ENCODE data around the gene NOD2.

NOD2 gene

DNA sequence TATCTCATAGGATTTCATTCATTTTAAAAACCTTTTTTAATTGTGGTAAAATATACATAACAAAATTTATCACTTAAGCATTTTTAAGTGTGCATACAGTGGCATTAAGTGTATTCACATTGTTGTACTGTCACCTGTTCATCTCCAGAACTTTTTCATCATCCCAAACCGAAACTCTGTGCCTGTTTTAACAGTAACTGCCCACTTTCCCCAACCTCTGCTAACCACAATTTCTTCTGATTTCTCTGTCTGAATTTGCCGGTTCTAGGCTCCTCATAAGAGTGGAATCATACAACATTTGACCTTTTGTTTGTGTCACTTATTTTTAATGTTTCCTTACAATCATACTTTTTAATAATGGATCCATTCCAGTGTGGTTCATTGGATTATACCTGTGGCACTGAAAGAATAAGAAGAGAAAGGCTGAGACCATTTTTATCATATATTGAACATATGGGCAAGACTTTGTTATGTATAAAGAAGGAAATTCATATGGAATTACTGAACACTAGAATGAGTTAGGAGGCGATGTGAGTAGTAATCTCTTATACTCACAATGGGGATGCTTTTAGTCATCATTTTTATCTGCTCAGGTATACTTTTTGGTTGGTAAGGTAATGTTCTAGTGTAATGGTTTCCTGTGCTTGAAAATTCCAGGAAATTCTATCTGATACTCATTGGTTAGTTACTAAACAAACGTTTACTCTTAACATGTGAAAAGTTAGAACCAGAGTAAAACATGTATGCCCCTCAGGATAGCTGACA is 59.2 kb downstream of the NOD2 start:
- in situ Hi-C loops (cut with MboI; ENCODE audit: low pct_unique_long_range_greater_than_20kb, low sequenced_read_pairs): no loop called here
- no peak for DNase-seq

DNA sequence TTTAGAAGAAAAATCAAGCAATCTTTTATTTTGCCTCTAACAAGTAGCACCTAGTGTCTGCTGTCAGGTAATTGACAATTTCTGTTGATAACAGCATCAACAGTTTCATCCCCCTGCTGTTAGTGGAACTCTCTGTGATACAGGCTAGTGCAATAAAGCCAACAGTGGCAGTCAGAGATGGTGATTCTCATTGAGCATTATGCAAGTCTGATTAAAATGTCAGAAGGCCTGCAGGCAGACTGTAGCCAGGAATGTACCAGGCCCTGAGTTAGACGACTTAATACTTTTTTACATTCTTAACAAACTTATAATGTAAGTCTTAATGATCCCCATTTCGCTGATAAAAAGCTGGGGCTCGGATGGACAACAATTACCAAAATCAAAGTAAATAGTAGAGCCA is 63.1 kb downstream of the NOD2 start:
- in situ Hi-C loops (cut with MboI; ENCODE audit: low pct_unique_long_range_greater_than_20kb, low sequenced_read_pairs): no loop called here
- DNase-seq: no peak

DNA sequence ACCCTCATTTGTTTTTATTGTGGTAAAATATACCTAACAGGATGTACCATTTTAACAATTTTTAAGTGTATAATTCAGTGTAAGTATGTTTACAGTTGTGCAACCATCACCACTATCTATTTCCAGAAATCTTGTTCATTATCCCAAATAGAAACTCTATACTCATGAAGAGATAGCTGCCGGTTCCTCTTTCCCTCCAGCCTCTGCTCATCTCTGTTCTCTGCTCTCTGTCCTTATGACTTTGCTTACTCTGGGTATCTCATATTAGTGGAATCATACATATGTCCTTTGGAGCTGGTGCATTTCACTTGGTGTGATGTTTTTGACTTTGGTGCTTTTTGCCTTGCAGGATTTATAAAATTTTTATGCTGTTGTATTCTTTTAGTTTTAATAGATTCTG is 67.9 kb downstream of the NOD2 start:
- DNase-seq: no peak
- in situ Hi-C loops (cut with MboI; ENCODE audit: low pct_unique_long_range_greater_than_20kb, low sequenced_read_pairs): no loop called here

DNA sequence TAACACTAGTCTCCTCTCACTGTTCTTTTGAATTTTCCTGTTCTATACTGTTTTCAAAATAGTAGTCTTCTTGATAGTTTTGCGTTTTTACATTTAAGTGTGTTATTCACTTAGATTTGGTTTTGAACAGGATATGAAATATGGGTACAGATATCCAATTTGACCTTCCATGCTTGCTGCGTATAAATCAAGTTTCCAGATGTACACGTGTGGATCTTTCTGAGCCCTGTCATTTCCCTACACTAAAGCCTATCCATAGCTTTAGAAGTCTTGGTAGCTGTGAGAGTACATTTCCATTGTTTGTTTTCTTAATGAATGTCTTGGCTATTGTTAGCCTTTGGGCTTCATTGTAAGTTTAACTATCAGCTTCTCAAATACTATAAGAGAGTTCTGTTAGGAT is 68.8 kb downstream of the NOD2 start:
- no peak for DNase-seq
- in situ Hi-C loops (cut with MboI; ENCODE audit: low pct_unique_long_range_greater_than_20kb, low sequenced_read_pairs): no loop called here

DNA sequence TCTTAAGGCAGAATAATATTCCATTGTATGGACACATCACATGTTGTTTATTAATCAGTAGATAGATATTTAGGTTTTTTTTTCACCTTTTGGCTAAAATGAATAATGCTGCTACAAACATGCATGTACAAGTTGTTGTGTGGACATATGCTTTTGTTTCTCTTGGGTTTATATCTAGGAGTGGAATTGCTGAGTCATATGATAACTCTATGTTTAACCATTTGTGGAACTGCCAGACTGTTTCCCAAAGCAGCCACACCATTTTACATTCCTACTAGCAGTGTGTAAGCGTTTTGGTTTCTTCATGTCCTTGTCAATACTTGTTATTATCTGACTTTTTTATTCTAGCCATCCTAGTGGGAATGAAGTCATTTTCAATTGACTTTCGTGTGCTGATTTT is 69.8 kb downstream of the NOD2 start:
- in situ Hi-C loops (cut with MboI; ENCODE audit: low pct_unique_long_range_greater_than_20kb, low sequenced_read_pairs): no loop called here
- DNase-seq: no peak

DNA sequence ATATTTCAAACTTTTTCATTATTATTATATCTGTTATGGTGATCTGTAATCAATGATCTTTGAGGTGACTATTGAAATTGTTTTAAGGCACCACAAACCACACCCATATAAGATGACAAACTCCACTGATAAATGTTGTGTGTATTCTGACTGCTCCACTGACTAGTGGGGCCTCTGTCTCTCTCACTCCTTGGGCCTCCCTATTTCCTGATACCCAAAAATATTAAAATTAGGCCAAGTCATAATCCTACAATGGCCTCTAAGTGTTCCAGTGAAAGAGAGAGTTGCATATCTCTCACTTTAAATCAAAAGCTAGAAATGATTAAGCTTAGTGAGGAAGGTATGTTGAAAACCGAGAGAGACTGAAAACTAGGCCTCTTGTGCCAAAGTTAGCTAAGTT is 71.9 kb downstream of the NOD2 start:
- in situ Hi-C loops (cut with MboI; ENCODE audit: low pct_unique_long_range_greater_than_20kb, low sequenced_read_pairs): no loop called here
- DNase-seq: no peak

DNA sequence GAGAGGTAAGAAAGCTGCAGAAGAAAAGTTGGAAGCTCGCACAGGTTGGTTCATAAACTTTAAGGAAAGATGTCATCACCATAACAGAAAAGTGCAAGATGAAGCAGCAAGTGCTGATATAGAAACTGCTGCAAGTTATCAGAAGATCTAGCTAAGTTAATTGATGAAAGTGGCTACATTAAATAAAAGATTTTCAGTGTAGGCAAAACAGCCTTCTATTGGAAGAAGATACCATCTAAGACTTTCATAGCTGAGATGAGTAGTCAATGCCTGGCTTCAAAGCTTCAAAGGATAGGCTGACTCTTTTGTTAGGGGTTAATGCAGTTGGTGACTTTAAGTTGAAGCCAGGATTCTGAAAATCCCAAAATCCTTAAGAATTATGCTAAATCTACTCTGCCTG is 72.5 kb downstream of the NOD2 start:
- in situ Hi-C loops (cut with MboI; ENCODE audit: low pct_unique_long_range_greater_than_20kb, low sequenced_read_pairs): no loop called here
- DNase-seq: no peak

DNA sequence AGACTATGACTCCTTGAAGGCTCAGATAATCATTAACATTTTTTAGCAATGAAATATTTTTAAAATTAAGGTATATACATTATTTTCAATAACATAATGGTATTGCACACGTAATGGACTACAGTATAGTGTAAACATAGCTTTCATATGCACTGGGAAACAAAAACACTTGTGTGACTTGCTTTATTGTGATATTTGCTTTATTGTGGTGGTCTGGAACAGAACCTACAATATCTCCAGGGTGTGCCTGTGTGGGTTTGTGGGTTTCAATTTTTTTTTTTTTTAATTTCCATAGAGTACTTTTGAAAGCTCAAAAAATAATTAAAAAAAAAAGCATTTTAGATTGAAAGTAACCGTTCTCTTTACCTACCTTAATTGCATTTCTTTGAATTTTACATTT is 73.8 kb downstream of the NOD2 start:
- in situ Hi-C loops (cut with MboI; ENCODE audit: low pct_unique_long_range_greater_than_20kb, low sequenced_read_pairs): no loop called here

DNA sequence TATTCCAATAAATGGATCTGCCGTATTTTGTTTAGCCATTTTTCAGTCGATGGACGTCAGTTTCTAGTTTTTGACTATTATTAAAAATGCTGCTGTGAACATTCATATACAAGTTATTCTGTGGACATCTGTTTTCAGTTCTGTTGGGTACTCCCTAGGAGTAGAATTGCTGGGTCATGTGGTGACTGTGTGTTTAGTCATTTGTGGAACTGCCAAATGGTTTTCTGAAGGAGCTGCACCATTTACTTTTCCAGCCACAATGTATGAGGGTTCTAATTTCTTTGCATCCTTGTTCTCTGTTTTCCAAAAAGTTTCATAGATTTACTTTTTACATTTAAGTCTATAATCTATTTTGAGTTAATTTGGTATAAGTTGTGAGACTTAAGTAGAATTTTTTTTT is 78.0 kb downstream of the NOD2 start:
- DNase-seq: no peak
- in situ Hi-C loops (cut with MboI; ENCODE audit: low pct_unique_long_range_greater_than_20kb, low sequenced_read_pairs): no loop called here

More for the DNA sequence above, 73.8 kb downstream of the NOD2 start:
- no peak for DNase-seq

DNA sequence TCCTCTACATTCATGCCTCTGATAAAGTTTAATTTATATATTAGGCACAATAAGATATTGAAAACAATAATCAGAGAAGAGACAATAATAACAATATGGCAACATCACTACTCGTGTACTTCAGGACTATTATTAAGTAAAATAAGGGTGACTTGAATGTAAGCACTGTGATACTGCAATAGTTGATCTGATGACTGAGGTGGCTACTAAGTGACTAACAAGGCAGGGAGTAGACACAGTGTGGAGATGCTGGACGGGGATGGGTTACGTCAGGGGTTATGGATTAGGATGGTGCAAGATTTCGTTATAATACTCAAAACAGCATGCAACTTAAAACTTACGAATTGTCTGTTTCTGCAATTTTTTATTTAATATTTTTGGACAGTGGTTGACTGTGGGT is 81.0 kb downstream of the NOD2 start:
- DNase-seq: no peak
- in situ Hi-C loops (cut with MboI; ENCODE audit: low pct_unique_long_range_greater_than_20kb, low sequenced_read_pairs): no loop called here

DNA sequence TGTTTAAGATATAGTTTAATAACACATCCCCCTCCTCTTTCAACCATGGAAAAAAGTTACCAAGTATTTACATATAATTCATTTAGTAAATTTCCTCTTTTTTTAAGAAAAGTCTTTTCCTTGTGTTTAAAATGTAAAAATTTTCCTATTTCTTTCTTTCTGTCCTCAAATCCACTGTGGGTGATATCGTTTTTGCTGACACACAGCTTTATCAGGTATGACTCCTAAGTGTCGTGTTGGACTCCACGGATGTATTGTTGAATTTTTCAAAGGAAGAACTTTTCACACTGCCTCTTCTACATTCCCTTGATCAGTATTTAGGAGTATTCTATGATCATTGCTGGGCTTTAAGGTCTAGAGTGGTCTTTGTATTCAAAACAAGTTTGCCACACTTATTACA is 81.6 kb downstream of the NOD2 start:
- in situ Hi-C loops (cut with MboI; ENCODE audit: low pct_unique_long_range_greater_than_20kb, low sequenced_read_pairs): no loop called here
- DNase-seq: no peak

DNA sequence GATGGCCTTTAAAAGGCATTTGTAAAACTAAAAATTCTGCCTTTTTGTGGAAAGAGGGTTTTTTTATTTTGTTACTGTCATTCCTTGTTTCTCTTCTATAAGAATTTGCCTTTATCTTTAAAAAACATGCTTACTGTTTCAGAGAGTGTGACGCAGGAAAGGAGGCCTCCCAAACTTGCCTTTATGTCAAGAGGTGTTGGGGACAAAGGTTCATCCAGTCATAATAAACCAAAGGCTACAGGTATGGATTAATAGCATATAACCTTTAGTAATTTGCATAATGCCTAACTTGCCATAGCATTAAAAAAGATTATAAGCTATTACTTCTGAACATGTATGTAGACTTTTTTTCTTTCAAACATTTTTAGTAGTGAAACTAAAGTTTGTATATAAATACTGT is 82.6 kb downstream of the NOD2 start:
- no peak for DNase-seq
- in situ Hi-C loops (cut with MboI; ENCODE audit: low pct_unique_long_range_greater_than_20kb, low sequenced_read_pairs): no loop called here

DNA sequence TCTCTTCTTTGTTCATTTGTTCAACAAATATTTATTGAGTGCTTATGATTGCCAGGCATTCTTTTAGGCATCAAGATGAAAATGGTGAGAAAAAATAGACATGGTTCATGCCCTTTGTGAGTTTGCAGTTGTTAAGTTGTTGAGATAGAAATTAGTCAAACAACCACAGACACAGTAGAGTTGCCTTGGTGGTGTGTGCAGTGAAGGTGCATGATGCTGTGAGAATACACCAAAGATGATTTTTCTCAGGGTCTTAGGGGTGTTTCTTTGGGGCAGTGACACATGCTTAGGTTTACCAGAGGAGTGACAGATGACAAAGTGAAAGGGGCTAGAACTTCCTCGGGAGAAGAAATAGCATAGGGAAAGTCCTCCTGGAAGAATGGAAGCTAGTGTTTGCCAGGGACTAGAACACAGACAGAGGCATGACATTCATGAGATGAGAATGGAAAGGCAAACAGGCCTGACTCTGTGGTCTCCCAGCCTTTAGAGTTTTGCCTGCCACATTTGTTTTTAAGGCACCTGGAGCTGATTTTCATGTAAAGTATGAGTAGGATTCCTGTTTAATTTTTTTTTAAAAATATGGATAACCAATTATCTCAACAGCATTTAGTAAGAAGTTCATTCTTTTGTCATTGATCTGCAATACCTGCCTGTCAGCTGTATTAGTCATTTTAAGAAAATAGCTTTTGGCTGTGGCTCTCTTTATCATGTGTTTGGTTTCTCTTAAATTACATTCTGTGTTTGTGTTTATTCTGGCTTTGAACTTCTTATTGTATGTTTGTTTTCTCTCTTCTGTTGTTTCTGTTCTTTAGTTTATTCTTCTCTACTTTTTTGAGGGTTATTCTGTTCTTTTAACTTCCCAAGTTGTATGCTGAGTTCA is 85.1 kb downstream of the NOD2 start:
- DNase-seq: no peak
- in situ Hi-C loops (cut with MboI; ENCODE audit: low pct_unique_long_range_greater_than_20kb, low sequenced_read_pairs): no loop called here

DNA sequence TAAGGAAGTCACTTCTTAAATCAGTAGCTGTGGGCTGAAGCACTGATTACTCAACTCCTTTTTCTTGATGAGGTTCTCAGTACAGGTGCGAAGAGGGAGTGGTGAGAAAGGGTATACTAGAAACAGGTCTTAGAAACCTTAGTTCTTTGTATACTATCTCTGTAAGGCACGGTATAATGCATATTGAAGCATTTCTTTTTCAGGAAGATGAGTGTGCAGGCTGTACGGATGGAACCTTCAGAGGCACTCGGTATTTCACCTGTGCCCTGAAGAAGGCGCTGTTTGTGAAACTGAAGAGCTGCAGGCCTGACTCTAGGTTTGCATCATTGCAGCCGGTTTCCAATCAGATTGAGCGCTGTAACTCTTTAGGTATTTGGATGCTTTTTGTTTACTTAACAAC is 87.6 kb downstream of the NOD2 start:
- no peak for DNase-seq
- in situ Hi-C loops (cut with MboI; ENCODE audit: low pct_unique_long_range_greater_than_20kb, low sequenced_read_pairs): no loop called here

DNA sequence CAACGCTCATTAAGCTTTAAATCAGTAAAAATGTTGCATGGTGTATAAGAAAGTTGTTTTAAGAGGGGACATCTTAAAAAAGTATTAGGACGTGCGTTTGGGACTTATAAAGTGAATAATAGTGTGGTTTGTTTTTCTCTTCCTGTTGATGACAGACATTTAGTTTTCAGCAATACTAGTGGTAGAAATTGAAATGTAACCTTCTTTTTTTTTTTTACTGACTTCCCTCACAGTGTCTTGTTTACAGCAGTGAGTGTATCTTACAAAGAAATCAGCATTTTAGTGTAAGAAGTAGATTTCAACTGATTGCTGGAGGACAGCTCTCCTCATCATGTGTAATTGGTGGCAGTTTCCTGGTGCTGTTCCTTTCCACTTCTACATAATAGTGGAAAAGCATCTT is 88.1 kb downstream of the NOD2 start:
- DNase-seq: no peak
- in situ Hi-C loops (cut with MboI; ENCODE audit: low pct_unique_long_range_greater_than_20kb, low sequenced_read_pairs): no loop called here
